ENCODE data around the gene BAIAP2. TPM values are rescaled to one million over a fixed set of nuclear protein-coding genes. Genes with fewer than 3 reads are reported as not detected.

The BAIAP2 gene
- total RNA-seq, 2 donors from 2014 or later = 9.9 to 15.6 TPM

DNA sequence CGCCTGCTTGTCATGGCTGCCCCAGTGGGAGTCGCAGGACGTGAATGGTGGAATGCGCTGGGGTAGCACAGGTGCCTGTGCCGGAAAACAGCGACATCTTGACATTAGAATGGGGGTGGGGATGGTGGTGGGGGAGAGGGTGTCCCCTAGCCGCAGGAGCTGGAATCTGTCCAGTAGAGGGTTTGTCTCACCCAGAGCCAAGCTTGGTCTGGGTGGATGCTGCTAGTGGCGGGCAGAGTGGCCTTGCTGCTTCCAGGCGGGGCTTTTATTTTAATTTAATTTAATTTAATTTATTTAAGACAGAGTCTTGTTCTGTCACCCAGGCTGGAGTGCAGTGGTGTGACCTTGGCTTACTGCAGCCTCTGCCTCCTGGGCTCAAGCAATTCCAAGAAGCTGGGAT is 7.7 kb downstream of the BAIAP2 start:
- DNase-seq (ENCODE audit: low spot score) (no peak), ATAC-seq (ENCODE audit: insufficient number of reproducible peaks, low FRiP score, low read depth) (no peak)
- no peak overlapping the region for H3K4me3 ChIP-seq
- H3K36me3 ChIP-seq = no peaks in the 10 kb centered on the region
- no peaks in the 10 kb centered on the region for H3K9me3 ChIP-seq
- TF ChIP-seq, protein P1, sequence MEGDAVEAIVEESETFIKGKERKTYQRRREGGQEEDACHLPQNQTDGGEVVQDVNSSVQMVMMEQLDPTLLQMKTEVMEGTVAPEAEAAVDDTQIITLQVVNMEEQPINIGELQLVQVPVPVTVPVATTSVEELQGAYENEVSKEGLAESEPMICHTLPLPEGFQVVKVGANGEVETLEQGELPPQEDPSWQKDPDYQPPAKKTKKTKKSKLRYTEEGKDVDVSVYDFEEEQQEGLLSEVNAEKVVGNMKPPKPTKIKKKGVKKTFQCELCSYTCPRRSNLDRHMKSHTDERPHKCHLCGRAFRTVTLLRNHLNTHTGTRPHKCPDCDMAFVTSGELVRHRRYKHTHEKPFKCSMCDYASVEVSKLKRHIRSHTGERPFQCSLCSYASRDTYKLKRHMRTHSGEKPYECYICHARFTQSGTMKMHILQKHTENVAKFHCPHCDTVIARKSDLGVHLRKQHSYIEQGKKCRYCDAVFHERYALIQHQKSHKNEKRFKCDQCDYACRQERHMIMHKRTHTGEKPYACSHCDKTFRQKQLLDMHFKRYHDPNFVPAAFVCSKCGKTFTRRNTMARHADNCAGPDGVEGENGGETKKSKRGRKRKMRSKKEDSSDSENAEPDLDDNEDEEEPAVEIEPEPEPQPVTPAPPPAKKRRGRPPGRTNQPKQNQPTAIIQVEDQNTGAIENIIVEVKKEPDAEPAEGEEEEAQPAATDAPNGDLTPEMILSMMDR (IDR thresholded peaks at IDR 0.05) = no peak
- no peaks in the 10 kb centered on the region for H3K27me3 ChIP-seq (replicated peaks; ENCODE audit: insufficient read depth)
- peaks cover 21 to 49% of the 10 kb centered on the region in 2 donors for H3K4me1 ChIP-seq (ENCODE audit: control insufficient read depth in 1 of 2, low read depth in 2 of 2)
- no peak overlapping the region for H3K27ac ChIP-seq

DNA sequence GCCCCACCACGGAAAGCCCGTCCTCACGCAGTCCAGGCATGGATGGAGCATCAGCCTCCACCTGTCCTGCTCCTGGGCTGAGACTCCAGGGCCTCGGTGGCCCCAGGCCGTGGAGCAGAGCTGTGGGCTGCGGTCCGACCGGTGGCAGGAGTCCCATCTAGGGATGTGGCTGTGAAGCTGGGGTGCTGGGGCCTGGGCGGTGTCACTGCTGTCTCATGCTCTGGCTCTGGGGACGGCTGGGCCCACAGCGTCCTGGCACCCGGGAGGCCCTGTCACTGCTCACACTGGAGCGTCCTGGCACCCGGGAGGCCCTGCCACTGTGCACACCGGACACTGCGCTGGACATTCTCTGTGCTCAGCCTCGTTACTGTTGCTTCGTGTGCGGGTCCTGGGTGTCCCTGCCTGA is 8.4 kb downstream of the BAIAP2 start:
- H3K9me3 ChIP-seq = no peaks in the 10 kb centered on the region
- ATAC-seq (ENCODE audit: insufficient number of reproducible peaks, low FRiP score, low read depth) = no peak
- DNase-seq (ENCODE audit: low spot score) = no peak
- no peak overlapping the region for H3K4me3 ChIP-seq
- TF ChIP-seq, protein P1 (IDR thresholded peaks at IDR 0.05) = no peak
- no peak overlapping the region for H3K27ac ChIP-seq
- no peaks in the 10 kb centered on the region for H3K27me3 ChIP-seq (replicated peaks; ENCODE audit: insufficient read depth)
- no peaks in the 10 kb centered on the region for H3K36me3 ChIP-seq
- peaks cover 14 to 42% of the 10 kb centered on the region in 2 donors for H3K4me1 ChIP-seq (ENCODE audit: control insufficient read depth in 1 of 2, low read depth in 2 of 2)

DNA sequence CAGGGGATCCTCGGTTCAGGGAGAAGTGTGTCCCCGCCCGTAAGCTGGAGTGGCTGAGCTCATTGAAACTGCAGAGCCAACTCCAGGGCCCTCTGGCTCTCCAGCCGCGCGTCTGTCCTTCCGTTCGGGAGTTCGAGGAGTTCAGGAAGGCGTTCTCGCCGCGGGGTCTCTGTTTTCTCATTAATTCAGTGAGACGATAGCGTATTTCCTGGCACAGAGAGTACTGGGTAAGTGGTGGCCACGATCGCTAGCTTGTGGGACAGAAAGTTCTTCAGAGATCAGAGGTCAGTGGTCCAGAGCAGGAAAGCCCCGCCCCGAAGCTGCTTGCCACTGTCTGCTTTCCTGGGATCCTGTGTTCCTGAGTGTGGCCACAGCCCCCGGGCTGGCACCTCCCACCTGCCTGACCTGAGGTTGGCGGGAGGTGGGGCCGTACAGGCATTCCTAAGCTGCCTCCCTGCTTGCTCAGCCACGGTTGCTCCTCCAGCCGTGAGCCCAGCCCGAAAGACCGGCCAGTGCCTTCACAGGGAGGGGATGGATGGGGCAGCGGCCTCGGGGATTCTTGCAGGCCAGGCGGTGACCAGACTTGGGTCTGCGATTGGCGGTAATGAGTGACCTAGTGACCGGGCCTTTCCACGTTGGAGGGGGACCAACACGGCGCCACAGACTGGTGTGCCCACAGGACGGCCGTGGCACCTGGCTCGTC is 8.9 kb downstream of the BAIAP2 start:
- peak overlapping the region in 1 of 2 donors; percentile 50 for H3K27ac ChIP-seq
- H3K27me3 ChIP-seq (replicated peaks; ENCODE audit: insufficient read depth) = no peaks in the 10 kb centered on the region
- peaks cover 8 to 36% of the 10 kb centered on the region in 2 donors for H3K4me1 ChIP-seq (ENCODE audit: control insufficient read depth in 1 of 2, low read depth in 2 of 2)
- no peaks in the 10 kb centered on the region for H3K9me3 ChIP-seq
- TF ChIP-seq, protein P1 (IDR thresholded peaks at IDR 0.05) = no peak
- DNase-seq (ENCODE audit: low spot score) (no peak), ATAC-seq (ENCODE audit: insufficient number of reproducible peaks, low FRiP score, low read depth) (no peak)
- H3K4me3 ChIP-seq = no peak overlapping the region
- H3K36me3 ChIP-seq = no peaks in the 10 kb centered on the region

DNA sequence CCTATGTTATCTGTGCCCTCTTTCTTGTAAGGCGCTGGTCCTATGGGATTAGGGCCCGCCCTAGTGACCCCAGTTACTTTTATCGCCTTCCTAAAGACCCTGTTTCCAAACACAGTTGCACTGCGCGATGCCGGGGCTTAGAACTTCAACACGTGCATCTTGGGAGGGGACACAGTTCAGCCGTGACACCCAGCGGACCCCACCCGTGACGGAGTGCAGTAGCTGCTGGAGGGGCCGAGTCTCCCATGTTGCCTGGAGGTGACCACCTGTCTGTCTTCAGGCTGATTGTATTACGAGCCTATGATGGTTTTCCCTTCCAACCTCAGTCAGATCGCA is 9.4 kb downstream of the BAIAP2 start:
- ATAC-seq (ENCODE audit: insufficient number of reproducible peaks, low FRiP score, low read depth) (no peak), DNase-seq (ENCODE audit: low spot score) (no peak)
- Histone ChIP-seq H3K27ac (peak overlapping the region in 1 of 2 donors; percentile 50), H3K9me3 (no peaks in the 10 kb centered on the region), H3K4me1 (ENCODE audit: control insufficient read depth in 1 of 2, low read depth in 2 of 2) (peaks cover 7 to 31% of the 10 kb centered on the region in 2 donors), H3K36me3 (no peaks in the 10 kb centered on the region), H3K27me3 (replicated peaks; ENCODE audit: insufficient read depth) (no peaks in the 10 kb centered on the region), H3K4me3 (peak overlapping the region; percentile 16)
- TF ChIP-seq, protein P1 (IDR thresholded peaks at IDR 0.05) = no peak

DNA sequence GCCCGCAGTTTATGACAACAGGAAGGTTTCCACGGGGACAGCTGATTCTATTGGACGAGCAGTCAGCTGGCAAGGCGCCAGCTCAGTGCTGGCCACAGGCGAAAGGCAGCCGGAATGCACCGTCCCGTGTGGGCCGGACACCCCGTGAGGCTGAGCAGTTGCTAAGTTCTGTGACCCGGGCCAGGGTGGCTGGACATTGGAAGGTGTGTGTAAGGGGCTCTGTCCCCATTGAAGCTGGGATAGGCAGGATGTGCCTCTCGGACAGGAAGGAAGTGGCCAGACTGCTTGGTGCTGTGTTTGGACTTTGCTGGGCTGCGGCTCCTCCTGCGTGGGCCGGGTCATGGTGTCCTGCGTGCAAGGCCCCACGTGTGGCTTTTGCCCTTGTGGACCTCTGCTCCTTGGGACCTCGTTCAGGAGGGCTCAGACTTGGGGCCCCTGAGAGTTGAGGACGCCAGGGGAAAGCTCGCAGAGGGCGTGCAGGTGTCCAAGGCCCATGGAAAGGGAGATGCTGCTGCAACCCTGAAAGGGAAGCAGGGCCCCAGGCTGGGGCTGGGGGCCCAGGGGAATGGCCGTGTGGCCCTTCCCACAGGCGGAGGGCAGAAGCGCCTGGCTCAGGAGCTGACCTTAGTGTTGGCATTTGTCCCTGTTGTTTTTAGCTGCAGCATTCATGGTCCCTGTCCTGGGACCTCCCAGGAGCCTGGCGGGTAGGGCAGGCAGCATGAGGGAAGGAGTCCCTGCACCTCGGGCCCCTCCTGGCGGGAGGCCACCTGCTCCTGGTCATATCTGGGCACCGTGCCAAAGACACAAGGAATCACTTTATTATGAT is 10.0 kb downstream of the BAIAP2 start:
- TF ChIP-seq, protein P1 (IDR thresholded peaks at IDR 0.05) = no peak
- no peaks in the 10 kb centered on the region for H3K36me3 ChIP-seq
- H3K27me3 ChIP-seq (replicated peaks; ENCODE audit: insufficient read depth) = no peaks in the 10 kb centered on the region
- peaks cover 7 to 25% of the 10 kb centered on the region in 2 donors for H3K4me1 ChIP-seq (ENCODE audit: control insufficient read depth in 1 of 2, low read depth in 2 of 2)
- H3K27ac ChIP-seq = peak overlapping the region in 1 of 2 donors; percentile 50
- peak overlapping the region; percentile 16 for H3K4me3 ChIP-seq
- H3K9me3 ChIP-seq = no peaks in the 10 kb centered on the region
- ATAC-seq (ENCODE audit: insufficient number of reproducible peaks, low FRiP score, low read depth) (no peak), DNase-seq (ENCODE audit: low spot score) (no peak)
